HCT116 (cell line): ENCODE data around the gene NPC2. TPM values are rescaled to one million over a fixed set of nuclear protein-coding genes. Genes with fewer than 3 reads are reported as not detected.
A peak's percentile ranks its signal among the peaks of the same experiment; 100 is the strongest.

ENCODE experiments used
- ATAC-seq: fragments of 200-7000 bp; cut with Tn5 transposase; 2 replicates; pipeline ENCODE4 v1.9.1; 2020; ENCODE audit warnings: mild to moderate bottlenecking, moderate library complexity
- BruUV-seq: library from RNA; stranded (reverse); fragments of 400-500 nt; replicated peaks from 2 replicates; lab custom pipeline; 2021; lab: Mats Ljungman, UMichigan
- CTCF ChIA-PET: fragments of 300-600 bp; sonication (Branson Sonifier 250); formaldehyde crosslinking; loops from one replicate; lab custom pipeline; 2021; ENCODE audit warnings: antibody characterized with exemption; lab: Charles Lee
- POLR2A ChIA-PET: fragments of 300-600, 350-600 bp; sonication (Branson Sonifier 250); formaldehyde crosslinking; loops from one replicate; lab custom pipeline; 2021; ENCODE audit warnings: antibody characterized with exemption; lab: Charles Lee
- RAD21 ChIA-PET, 2 experiments: fragments of 300-600 bp; sonication (Branson Sonifier 250); formaldehyde crosslinking; loops; one replicate each; lab custom pipeline; 2023; ENCODE audit warnings: low total read pairs in 2 of 2; ENCODE audit not compliant: uncharacterized antibody in 2 of 2, unreplicated experiment in 2 of 2, low non-redundant PET in 1 of 2; lab: Charles Lee
- DNase-seq: peaks from one replicate; pipeline ENCODE4 v3.0.0-alpha.2; 2010; ENCODE audit warnings: low read depth, low spot score
- H2AFZ ChIP-seq: fragments of 200-600 bp; shearing (Covaris generic), sonication (generic); 2 replicates; pipeline ENCODE4 v1.6.1; 2017; ENCODE audit warnings: low read depth, mixed run types, mixed read lengths, antibody characterized with exemption, low read length; ENCODE audit not compliant: poor library complexity, severe bottlenecking
- H3K27ac ChIP-seq: 2 replicates; pipeline ENCODE4 v1.5.1; 2012; ENCODE audit warnings: low read depth, low read length
- H3K27me3 ChIP-seq: fragments of 200-600 bp; sonication (generic); 2 replicates; pipeline ENCODE4 v1.6.1; 2016; ENCODE audit warnings: mixed run types, low read length, mixed read lengths; ENCODE audit not compliant: insufficient read depth
- H3K36me3 ChIP-seq, 2 experiments: fragments of 200-500 bp in 1 of 2; fragments of 200-600 bp in 1 of 2; sonication (Bioruptor generic) in 1 of 2; sonication (generic) in 1 of 2; 2 replicates each; pipeline versions ENCODE4 v1.5.1 to v1.6.1; 2014 to 2016; ENCODE audit warnings: low read length in 2 of 2, inconsistent platforms in 1 of 2, mixed read lengths in 1 of 2, mixed run types in 1 of 2; ENCODE audit not compliant: insufficient read depth in 2 of 2, control insufficient read depth in 1 of 2
- H3K4me1 ChIP-seq, 2 experiments: fragments of 200-600 bp in 1 of 2; sonication (generic) in 1 of 2; 2 replicates each; pipeline versions ENCODE4 v1.5.1 to v1.6.1; 2012 to 2017; ENCODE audit warnings: low read length in 2 of 2, inconsistent platforms in 1 of 2, mild to moderate bottlenecking in 1 of 2, mixed read lengths in 1 of 2, mixed run types in 1 of 2, moderate library complexity in 1 of 2; ENCODE audit not compliant: insufficient read depth in 2 of 2, control insufficient read depth in 1 of 2
- H3K4me2 ChIP-seq: fragments of 200-600 bp; sonication (generic); 2 replicates; pipeline ENCODE4 v1.6.1; 2017; ENCODE audit warnings: mixed run types, low read length, mixed read lengths
- H3K4me3 ChIP-seq, 2 experiments: fragments of 200-600 bp in 1 of 2; sonication (generic) in 1 of 2; replicated peaks in 1 of 2; 2 replicates each; pipeline ENCODE4 v1.5.1; 2011 to 2016; ENCODE audit warnings: low read length in 2 of 2, control low read depth in 1 of 2, low read depth in 1 of 2, mild to moderate bottlenecking in 1 of 2, mixed read lengths in 1 of 2, mixed run types in 1 of 2
- H3K79me2 ChIP-seq: fragments of 200-600 bp; sonication (generic); 2 replicates; pipeline ENCODE4 v1.6.1; 2017; ENCODE audit warnings: mild to moderate bottlenecking, mixed run types, low read length, moderate library complexity, mixed read lengths; ENCODE audit not compliant: insufficient read depth
- H3K9ac ChIP-seq: fragments of 200-600 bp; sonication (generic); 2 replicates; pipeline ENCODE4 v1.6.1; 2016; ENCODE audit warnings: low read length, mixed read lengths
- H3K9me2 ChIP-seq: fragments of 200-600 bp; sonication (generic), shearing (Covaris generic); 2 replicates; pipeline ENCODE4 v1.6.1; 2017; ENCODE audit warnings: mixed run types, mild to moderate bottlenecking, moderate library complexity; ENCODE audit not compliant: insufficient read depth
- H3K9me3 ChIP-seq, 2 experiments: fragments of 200-500 bp in 1 of 2; fragments of 200-600 bp in 1 of 2; sonication (Bioruptor generic) in 1 of 2; sonication (generic) in 1 of 2; 2 replicates each; pipeline ENCODE4 v1.6.1; 2014 to 2017; ENCODE audit warnings: low read length in 2 of 2, mixed read lengths in 2 of 2, inconsistent platforms in 1 of 2, low read depth in 1 of 2, mild to moderate bottlenecking in 1 of 2, mixed run types in 1 of 2, moderate library complexity in 1 of 2; ENCODE audit not compliant: control insufficient read depth in 1 of 2, insufficient read depth in 1 of 2
- H4K20me1 ChIP-seq: fragments of 200-600 bp; sonication (generic), shearing (Covaris generic); 2 replicates; pipeline ENCODE4 v1.6.1; 2017; ENCODE audit warnings: mixed run types, mild to moderate bottlenecking, moderate library complexity; ENCODE audit not compliant: insufficient read depth
- CEBPB ChIP-seq: IDR thresholded peaks from 2 replicates; pipeline ENCODE4 v1.6.1; 2012; ENCODE audit warnings: low read depth
- EZH2phosphoT487 ChIP-seq: fragments of 200-600 bp; IDR thresholded peaks from 2 replicates; pipeline ENCODE4 v1.6.1; 2018; ENCODE audit warnings: antibody characterized with exemption, borderline replicate concordance
- POLR2AphosphoS5 ChIP-seq: IDR thresholded peaks from 2 replicates; pipeline ENCODE4 v1.6.1; 2011; ENCODE audit warnings: mild to moderate bottlenecking, low read depth, low read length, moderate library complexity
- REST ChIP-seq: IDR thresholded peaks from 2 replicates; pipeline ENCODE4 v1.6.1; 2012; ENCODE audit warnings: low read depth
- SP1 ChIP-seq: IDR thresholded peaks from 2 replicates; pipeline ENCODE4 v1.6.1; 2012; ENCODE audit warnings: low read depth
- ZNF274 ChIP-seq: fragments of 200-500 bp; sonication (Bioruptor generic); IDR thresholded peaks from 2 replicates; pipeline ENCODE4 v1.6.1; 2014; ENCODE audit warnings: mild to moderate bottlenecking, low read depth, low read length, inconsistent platforms
- intact Hi-C: fragments of 100-400 bp; cut with micrococcal nuclease; formaldehyde crosslinking; loops from 2 replicates; pipeline ENCODE4 v1.10.0; 2022
- total RNA-seq: library from RNA; stranded (reverse); gene quantifications from one replicate; pipeline ENCODE4 v1.2.1, GENCODE V29; 2021; ENCODE audit not compliant: unreplicated experiment

Gene NPC2
- total RNA-seq, 1 experiment from 2014 or later = 105 TPM

GRCh38 chr14:74438351-74438915 lies 54.7 kb downstream of the NPC2 start:
- DNase-seq (no peak), ATAC-seq (no peak)
- H3K9ac ChIP-seq = no peak overlapping the region
- no peak overlapping the region for H3K27ac ChIP-seq
- no peaks in the 10 kb centered on the region for H3K9me3 ChIP-seq
- peaks cover 55% of the 10 kb centered on the region for H3K27me3 ChIP-seq
- H3K9me2 ChIP-seq = no peaks in the 10 kb centered on the region
- no peak overlapping the region for H3K4me3 ChIP-seq
- intact Hi-C loops = no loop called here
- no peaks in the 10 kb centered on the region for H4K20me1 ChIP-seq
- H3K4me1 ChIP-seq = no peaks in the 10 kb centered on the region
- ChIA-PET CTCF (no interaction called here), RAD21 (no interaction called here), POLR2A (no interaction called here)
- no peak for TF ChIP-seq POLR2AphosphoS5
- TF ChIP-seq SP1 = no peak
- TF ChIP-seq EZH2phosphoT487 = no peak
- no peaks in the 10 kb centered on the region for H3K36me3 ChIP-seq
- no peak overlapping the region for H3K4me2 ChIP-seq
- no peaks in the 10 kb centered on the region for H3K79me2 ChIP-seq
- no TSS peak for BruUV-seq
- no peak overlapping the region for H2AFZ ChIP-seq

- no peak overlapping the region for H3K9ac ChIP-seq
- ChIA-PET RAD21 (no interaction called here), CTCF (no interaction called here), POLR2A (no interaction called here)
- intact Hi-C loops = no loop called here
- TF ChIP-seq REST (peak; percentile 71), CEBPB (no peak), ZNF274 (no peak)
- no peak overlapping the region for H3K27ac ChIP-seq
- no peaks in the 10 kb centered on the region for H4K20me1 ChIP-seq
- no peak overlapping the region for H3K4me2 ChIP-seq
- H3K79me2 ChIP-seq = no peaks in the 10 kb centered on the region
- no peaks in the 10 kb centered on the region for H3K9me2 ChIP-seq
- no peaks in the 10 kb centered on the region for H3K36me3 ChIP-seq
- BruUV-seq = no TSS peak
- DNase-seq (no peak), ATAC-seq (no peak)
- H3K27me3 ChIP-seq = peaks cover 61% of the 10 kb centered on the region
- H2AFZ ChIP-seq = no peak overlapping the region
- H3K9me3 ChIP-seq = no peaks in the 10 kb centered on the region
- H3K4me1 ChIP-seq = no peaks in the 10 kb centered on the region
- H3K4me3 ChIP-seq = no peak overlapping the region
These were observed 55.5 kb downstream of the NPC2 start for GRCh38 chr14:74437496-74438053.
